HEK293 (cell line): Measurements from ENCODE around the gene PJA2.

ENCODE experiments used
- CTCF ChIP-seq: fragments of 450-650 bp; formaldehyde crosslinking; IDR thresholded peaks from 2 replicates; pipeline ENCODE4 v1.5.1; 2016; ENCODE audit warnings: missing biosample characterization, missing genetic modification characterization
- PBX3 ChIP-seq: sonication (generic); formaldehyde crosslinking; IDR thresholded peaks from 2 replicates; pipeline ENCODE4 v1.8.1; 2022; ENCODE audit warnings: mild to moderate bottlenecking, moderate library complexity, missing genetic modification reagents
- REST ChIP-seq: fragments of 450-650 bp; formaldehyde crosslinking; IDR thresholded peaks from 2 replicates; pipeline ENCODE4 v1.5.1; 2016; ENCODE audit warnings: missing biosample characterization, missing genetic modification characterization
- ZBTB17 ChIP-seq: fragments of 450-650 bp; formaldehyde crosslinking; IDR thresholded peaks from 2 replicates; pipeline ENCODE4 v1.5.1; 2016; ENCODE audit warnings: missing biosample characterization, missing genetic modification characterization
- ZFP37 ChIP-seq: fragments of 450-650 bp; formaldehyde crosslinking; IDR thresholded peaks from 2 replicates; pipeline ENCODE4 v1.5.1; 2016; ENCODE audit warnings: missing biosample characterization, missing genetic modification characterization
- ZNF239 ChIP-seq: fragments of 450-650 bp; formaldehyde crosslinking; IDR thresholded peaks from 2 replicates; pipeline ENCODE4 v1.5.1; 2016; ENCODE audit warnings: missing biosample characterization, missing genetic modification characterization
- ZNF274 ChIP-seq, 2 experiments: fragments of 200-500 bp in 1 of 2; fragments of 450-650 bp in 1 of 2; sonication (Bioruptor generic) in 1 of 2; formaldehyde crosslinking in 1 of 2; IDR thresholded peaks; 2 replicates each; pipeline versions ENCODE4 v1.5.1 to v1.6.1; 2014 to 2016; ENCODE audit warnings: borderline replicate concordance in 1 of 2, inconsistent platforms in 1 of 2, low read length in 1 of 2, missing biosample characterization in 1 of 2, missing genetic modification characterization in 1 of 2
- ZNF473 ChIP-seq: fragments of 450-650 bp; formaldehyde crosslinking; IDR thresholded peaks from 2 replicates; pipeline ENCODE4 v1.5.1; 2017; ENCODE audit warnings: missing biosample characterization, missing genetic modification characterization
- ZNF501 ChIP-seq: fragments of 450-650 bp; formaldehyde crosslinking; IDR thresholded peaks from 2 replicates; pipeline ENCODE4 v1.5.1; 2016; ENCODE audit warnings: missing biosample characterization, missing genetic modification characterization
- ZNF510 ChIP-seq: fragments of 450-650 bp; formaldehyde crosslinking; IDR thresholded peaks from 2 replicates; pipeline ENCODE4 v1.5.1; 2018; ENCODE audit warnings: mild to moderate bottlenecking, missing genetic modification characterization, missing biosample characterization; ENCODE audit not compliant: insufficient replicate concordance
- ZNF707 ChIP-seq: fragments of 450-650 bp; formaldehyde crosslinking; IDR thresholded peaks from 2 replicates; pipeline ENCODE4 v1.5.1; 2016; ENCODE audit warnings: missing biosample characterization, missing genetic modification characterization

GRCh38 chr5:109426075-109426474 lies 16.3 kb upstream of the PJA2 start:
- no peak for TF ChIP-seq CTCF (tag by site-specific recombination)
- no peak for TF ChIP-seq ZFP37
- TF ChIP-seq ZBTB17, result no peak
- no peak for TF ChIP-seq ZNF274 (IDR thresholded peaks at IDR 0.05; ENCODE audit: low read length)
- TF ChIP-seq ZNF274 (tag by site-specific recombination; IDR thresholded peaks at IDR 0.05; ENCODE audit: borderline replicate concordance), result no peak
- no peak for TF ChIP-seq PBX3 (CRISPR knock-in tag)
- TF ChIP-seq REST (tag by site-specific recombination), result no peak
- no peak for TF ChIP-seq ZNF707 (tag by site-specific recombination)
- no peak for TF ChIP-seq ZNF473 (tag by site-specific recombination)
- no peak for TF ChIP-seq ZNF501 (tag by site-specific recombination)
- TF ChIP-seq ZNF510 (tag by site-specific recombination), result no peak
- TF ChIP-seq ZNF239 (tag by site-specific recombination), result no peak
